ENCODE data around the gene FARP2. TPM values are rescaled to one million over a fixed set of nuclear protein-coding genes. Genes with fewer than 3 reads are reported as not detected.

The FARP2 gene
- total RNA-seq, 1 donor from 2014 or later, result 65.0 TPM

GRCh38 chr2:241425368-241425767 lies 69.3 kb downstream of the FARP2 start:
- TF ChIP-seq EZH2 (IDR thresholded peaks at IDR 0.05; ENCODE audit: insufficient read depth, low read length), result no peak
- no peak for TF ChIP-seq CTCF (IDR thresholded peaks at IDR 0.05; ENCODE audit: insufficient read depth, low read depth, low read length)
- H3K27me3 Mint-ChIP-seq (ENCODE audit: low read depth, unreplicated experiment), result no peaks in the 10 kb centered on the region
- H3K36me3 Mint-ChIP-seq (ENCODE audit: low read depth, unreplicated experiment), result peaks cover 42% of the 10 kb centered on the region
- no peak overlapping the region for H3K4me3 Mint-ChIP-seq (ENCODE audit: unreplicated experiment)
- Histone ChIP-seq H3K36me3 (ENCODE audit: insufficient read depth, low read length) (no peaks in the 10 kb centered on the region), H3K4me3 (ENCODE audit: insufficient read depth, low read depth, low read length) (no peak overlapping the region), H3K4me1 (ENCODE audit: insufficient read depth, low read length) (no peaks in the 10 kb centered on the region), H3K79me2 (ENCODE audit: insufficient read depth, low read length) (no peaks in the 10 kb centered on the region), H3K4me2 (ENCODE audit: low read length) (no peak overlapping the region), H4K20me1 (ENCODE audit: insufficient read depth, low read length) (no peaks in the 10 kb centered on the region), H3K9ac (ENCODE audit: low read length) (no peak overlapping the region), H2AFZ (ENCODE audit: low read depth, low read length) (no peak overlapping the region), H3K27ac (ENCODE audit: low read depth, low read length) (no peak overlapping the region), H3K9me3 (ENCODE audit: insufficient read depth, low read depth, low read length) (peaks cover 4% of the 10 kb centered on the region), H3K27me3 (ENCODE audit: insufficient read depth, low read length) (no peaks in the 10 kb centered on the region)
- DNase-seq (ENCODE audit: low read depth), result no peak
- peaks cover 2% of the 10 kb centered on the region for H3K4me1 Mint-ChIP-seq (ENCODE audit: low read depth, unreplicated experiment)
- H3K27ac Mint-ChIP-seq (ENCODE audit: unreplicated experiment), result no peak overlapping the region
- H3K9me3 Mint-ChIP-seq (ENCODE audit: unreplicated experiment), result peaks cover 9% of the 10 kb centered on the region
- no peak for FAIRE-seq

GRCh38 chr2:241430178-241430577 lies 74.1 kb downstream of the FARP2 start:
- Mint-ChIP-seq H3K36me3 (ENCODE audit: low read depth, unreplicated experiment) (peaks cover 25% of the 10 kb centered on the region), H3K9me3 (ENCODE audit: unreplicated experiment) (no peaks in the 10 kb centered on the region), H3K27me3 (ENCODE audit: low read depth, unreplicated experiment) (no peaks in the 10 kb centered on the region), H3K4me1 (ENCODE audit: low read depth, unreplicated experiment) (no peaks in the 10 kb centered on the region), H3K4me3 (ENCODE audit: unreplicated experiment) (no peak overlapping the region), H3K27ac (ENCODE audit: unreplicated experiment) (no peak overlapping the region)
- no peaks in the 10 kb centered on the region for H4K20me1 ChIP-seq (ENCODE audit: insufficient read depth, low read length)
- peaks cover 15% of the 10 kb centered on the region for H3K36me3 ChIP-seq (ENCODE audit: insufficient read depth, low read length)
- FAIRE-seq, result no peak
- no peak overlapping the region for H3K4me3 ChIP-seq (ENCODE audit: insufficient read depth, low read depth, low read length)
- H3K27me3 ChIP-seq (ENCODE audit: insufficient read depth, low read length), result no peaks in the 10 kb centered on the region
- H3K27ac ChIP-seq (ENCODE audit: low read depth, low read length), result no peak overlapping the region
- H3K4me1 ChIP-seq (ENCODE audit: insufficient read depth, low read length), result no peaks in the 10 kb centered on the region
- DNase-seq (ENCODE audit: low read depth), result no peak
- H3K79me2 ChIP-seq (ENCODE audit: insufficient read depth, low read length), result no peaks in the 10 kb centered on the region
- TF ChIP-seq CTCF (IDR thresholded peaks at IDR 0.05; ENCODE audit: insufficient read depth, low read depth, low read length), result no peak
- H3K4me2 ChIP-seq (ENCODE audit: low read length), result no peak overlapping the region
- no peak overlapping the region for H3K9ac ChIP-seq (ENCODE audit: low read length)
- H2AFZ ChIP-seq (ENCODE audit: low read depth, low read length), result no peak overlapping the region
- peaks cover 4% of the 10 kb centered on the region for H3K9me3 ChIP-seq (ENCODE audit: insufficient read depth, low read depth, low read length)

- no peak for TF ChIP-seq EZH2 (IDR thresholded peaks at IDR 0.05; ENCODE audit: insufficient read depth, low read length)
- TF ChIP-seq CTCF (IDR thresholded peaks at IDR 0.05; ENCODE audit: insufficient read depth, low read depth, low read length), result no peak
- peaks cover 4% of the 10 kb centered on the region for H3K9me3 ChIP-seq (ENCODE audit: insufficient read depth, low read depth, low read length)
- no peaks in the 10 kb centered on the region for H3K4me1 Mint-ChIP-seq (ENCODE audit: low read depth, unreplicated experiment)
- FAIRE-seq, result no peak
- H3K36me3 ChIP-seq (ENCODE audit: insufficient read depth, low read length), result peaks cover 21% of the 10 kb centered on the region
- no peak overlapping the region for H3K27ac Mint-ChIP-seq (ENCODE audit: unreplicated experiment)
- H3K27me3 Mint-ChIP-seq (ENCODE audit: low read depth, unreplicated experiment), result no peaks in the 10 kb centered on the region
- no peak overlapping the region for H3K4me3 Mint-ChIP-seq (ENCODE audit: unreplicated experiment)
- no peak overlapping the region for H2AFZ ChIP-seq (ENCODE audit: low read depth, low read length)
- DNase-seq (ENCODE audit: low read depth), result no peak
- H3K4me2 ChIP-seq (ENCODE audit: low read length), result no peak overlapping the region
- no peak overlapping the region for H3K9ac ChIP-seq (ENCODE audit: low read length)
- no peaks in the 10 kb centered on the region for H3K4me1 ChIP-seq (ENCODE audit: insufficient read depth, low read length)
- no peaks in the 10 kb centered on the region for H3K9me3 Mint-ChIP-seq (ENCODE audit: unreplicated experiment)
- no peaks in the 10 kb centered on the region for H4K20me1 ChIP-seq (ENCODE audit: insufficient read depth, low read length)
- H3K27ac ChIP-seq (ENCODE audit: low read depth, low read length), result no peak overlapping the region
- no peak overlapping the region for H3K4me3 ChIP-seq (ENCODE audit: insufficient read depth, low read depth, low read length)
- no peaks in the 10 kb centered on the region for H3K79me2 ChIP-seq (ENCODE audit: insufficient read depth, low read length)
- no peaks in the 10 kb centered on the region for H3K27me3 ChIP-seq (ENCODE audit: insufficient read depth, low read length)
- peaks cover 33% of the 10 kb centered on the region for H3K36me3 Mint-ChIP-seq (ENCODE audit: low read depth, unreplicated experiment)
These were observed 76.9 kb downstream of the FARP2 start for GRCh38 chr2:241432824-241433448.

Data from astrocyte (in vitro differentiated cells and primary cell).